Measurements from ENCODE around the gene CATSPERZ. TPM values are rescaled to one million over a fixed set of nuclear protein-coding genes. Genes with fewer than 3 reads are reported as not detected.

The CATSPERZ gene
- total RNA-seq, 1 donor from 2014 or later, result not detected

GRCh38 chr11:64331569-64332371 is 31.6 kb downstream of the CATSPERZ start:
- no peak for DNase-seq (ENCODE audit: low spot score in 2 of 2, unreplicated experiment in 2 of 2)
- H3K36me3 Mint-ChIP-seq, result no peaks in the 10 kb centered on the region
- H3K27ac Mint-ChIP-seq, result no peak overlapping the region
- no peak overlapping the region for H3K4me3 Mint-ChIP-seq
- TF ChIP-seq, protein P1, sequence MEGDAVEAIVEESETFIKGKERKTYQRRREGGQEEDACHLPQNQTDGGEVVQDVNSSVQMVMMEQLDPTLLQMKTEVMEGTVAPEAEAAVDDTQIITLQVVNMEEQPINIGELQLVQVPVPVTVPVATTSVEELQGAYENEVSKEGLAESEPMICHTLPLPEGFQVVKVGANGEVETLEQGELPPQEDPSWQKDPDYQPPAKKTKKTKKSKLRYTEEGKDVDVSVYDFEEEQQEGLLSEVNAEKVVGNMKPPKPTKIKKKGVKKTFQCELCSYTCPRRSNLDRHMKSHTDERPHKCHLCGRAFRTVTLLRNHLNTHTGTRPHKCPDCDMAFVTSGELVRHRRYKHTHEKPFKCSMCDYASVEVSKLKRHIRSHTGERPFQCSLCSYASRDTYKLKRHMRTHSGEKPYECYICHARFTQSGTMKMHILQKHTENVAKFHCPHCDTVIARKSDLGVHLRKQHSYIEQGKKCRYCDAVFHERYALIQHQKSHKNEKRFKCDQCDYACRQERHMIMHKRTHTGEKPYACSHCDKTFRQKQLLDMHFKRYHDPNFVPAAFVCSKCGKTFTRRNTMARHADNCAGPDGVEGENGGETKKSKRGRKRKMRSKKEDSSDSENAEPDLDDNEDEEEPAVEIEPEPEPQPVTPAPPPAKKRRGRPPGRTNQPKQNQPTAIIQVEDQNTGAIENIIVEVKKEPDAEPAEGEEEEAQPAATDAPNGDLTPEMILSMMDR (IDR thresholded peaks at IDR 0.05; ENCODE audit: unreplicated experiment), result no peak
- no peaks in the 10 kb centered on the region for H3K9me3 Mint-ChIP-seq
- peaks cover 7% of the 10 kb centered on the region for H3K4me1 Mint-ChIP-seq
- H3K27me3 Mint-ChIP-seq (ENCODE audit: low read depth), result no peaks in the 10 kb centered on the region

DNA sequence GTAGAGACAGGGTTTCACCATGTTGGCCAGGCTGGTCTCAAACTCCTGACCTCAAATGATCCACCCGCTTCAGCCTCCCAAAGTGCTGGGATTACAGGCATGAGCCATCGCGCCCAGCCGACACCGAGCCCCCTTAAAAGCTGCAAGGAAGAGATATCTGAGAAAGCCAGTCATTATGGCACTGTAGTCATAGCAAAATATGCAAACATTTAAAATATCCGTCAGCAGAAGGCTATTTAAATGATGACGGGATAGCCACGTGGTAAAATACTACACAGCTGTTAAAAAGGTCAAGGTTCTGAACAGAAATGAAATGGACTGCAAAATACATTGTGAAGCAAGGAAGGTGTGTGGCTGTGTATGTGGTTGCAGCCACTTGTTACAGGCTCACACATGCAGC is 33.4 kb downstream of the CATSPERZ start:
- Mint-ChIP-seq H3K4me3 (no peak overlapping the region), H3K4me1 (peaks cover 11% of the 10 kb centered on the region), H3K9me3 (no peaks in the 10 kb centered on the region), H3K27me3 (ENCODE audit: low read depth) (no peaks in the 10 kb centered on the region), H3K27ac (no peak overlapping the region), H3K36me3 (no peaks in the 10 kb centered on the region)
- TF ChIP-seq, protein P1 (IDR thresholded peaks at IDR 0.05; ENCODE audit: unreplicated experiment), result no peak
- no peak for DNase-seq (ENCODE audit: low spot score in 2 of 2, unreplicated experiment in 2 of 2)

DNA sequence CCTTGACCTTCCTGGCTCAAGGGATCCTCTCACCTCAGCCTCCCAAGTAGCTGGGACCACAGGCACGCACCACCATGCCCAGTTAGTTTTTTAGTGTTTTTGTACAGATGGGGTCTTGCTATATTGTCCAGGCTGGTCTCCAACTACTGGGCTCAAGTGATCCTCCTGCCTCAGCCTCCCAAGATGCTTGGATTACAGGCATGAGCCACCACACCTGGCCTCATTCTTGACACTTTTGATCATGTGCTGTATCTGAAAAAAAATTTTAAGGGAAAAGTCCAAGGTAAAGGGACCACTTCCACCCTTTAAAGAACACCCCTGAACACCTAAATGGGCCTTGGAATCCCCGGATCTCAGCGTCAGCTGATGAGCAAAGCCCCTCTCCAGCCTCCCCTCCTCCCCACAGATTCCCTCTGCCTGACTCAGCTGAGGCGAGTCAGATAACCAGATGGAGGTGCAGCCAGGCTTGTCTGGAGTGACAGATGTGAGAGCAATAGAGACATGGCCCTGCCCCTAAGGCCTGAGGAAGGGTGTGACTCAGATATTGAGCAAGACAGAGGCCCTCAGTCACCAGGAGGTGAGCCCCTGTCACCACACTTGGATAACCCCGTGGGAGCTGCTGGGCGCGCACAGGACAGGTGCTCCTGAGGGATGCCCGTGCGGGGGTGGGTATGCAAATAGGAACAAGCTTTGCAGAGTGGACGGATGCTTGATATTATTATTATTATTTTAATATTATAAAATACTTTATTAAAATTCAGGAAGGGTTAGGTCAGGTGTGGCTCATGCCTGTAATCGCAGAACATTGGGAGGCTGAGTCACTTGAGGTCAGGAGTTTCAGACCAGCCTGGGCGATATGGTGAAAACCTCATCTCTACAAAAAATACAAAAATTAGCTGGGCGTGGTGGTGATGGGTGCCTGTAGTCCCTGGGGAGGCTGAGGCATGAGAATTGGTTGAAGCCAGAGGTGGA is 34.9 kb downstream of the CATSPERZ start:
- Mint-ChIP-seq H3K27me3 (ENCODE audit: low read depth) (no peaks in the 10 kb centered on the region), H3K27ac (peak overlapping the region; percentile 87), H3K4me3 (no peak overlapping the region), H3K4me1 (peaks cover 11% of the 10 kb centered on the region), H3K9me3 (no peaks in the 10 kb centered on the region), H3K36me3 (no peaks in the 10 kb centered on the region)
- TF ChIP-seq, protein P1 (IDR thresholded peaks at IDR 0.05; ENCODE audit: unreplicated experiment), result no peak
- no peak for DNase-seq (ENCODE audit: low spot score in 2 of 2, unreplicated experiment in 2 of 2)

- Mint-ChIP-seq H3K4me3 (no peak overlapping the region), H3K9me3 (no peaks in the 10 kb centered on the region), H3K36me3 (no peaks in the 10 kb centered on the region), H3K27me3 (ENCODE audit: low read depth) (peaks cover 3% of the 10 kb centered on the region), H3K4me1 (peaks cover 18% of the 10 kb centered on the region), H3K27ac (peak overlapping the region; percentile 68)
- TF ChIP-seq, protein P1 (IDR thresholded peaks at IDR 0.05; ENCODE audit: unreplicated experiment), result no peak
- DNase-seq (ENCODE audit: low spot score in 2 of 2, unreplicated experiment in 2 of 2), result no peak
Observed at GRCh38 chr11:64337538-64338249, 37.5 kb downstream of the CATSPERZ start.

DNA sequence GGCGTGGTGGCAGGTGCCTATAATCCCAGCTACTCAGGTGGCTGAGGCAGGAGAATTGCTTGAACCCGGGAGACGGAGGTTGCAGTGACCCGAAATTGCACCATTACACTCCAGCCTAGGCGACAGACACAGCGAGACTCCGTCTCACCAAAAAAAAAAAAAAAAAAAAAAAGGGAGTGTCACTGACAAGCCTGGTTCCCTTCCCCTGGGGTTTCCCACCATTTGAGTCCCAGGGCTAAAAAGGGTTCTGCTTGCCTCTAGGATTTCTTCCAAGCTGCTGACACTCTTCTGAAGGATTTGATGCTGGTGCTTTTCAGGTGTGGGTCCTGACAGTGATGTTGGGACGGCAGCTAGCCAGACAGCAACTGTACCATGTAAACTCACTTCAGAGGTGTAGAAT is 38.6 kb downstream of the CATSPERZ start:
- Mint-ChIP-seq H3K4me3 (no peak overlapping the region), H3K4me1 (peaks cover 18% of the 10 kb centered on the region), H3K27me3 (ENCODE audit: low read depth) (peaks cover 3% of the 10 kb centered on the region), H3K36me3 (no peaks in the 10 kb centered on the region), H3K27ac (no peak overlapping the region), H3K9me3 (no peaks in the 10 kb centered on the region)
- TF ChIP-seq, protein P1 (IDR thresholded peaks at IDR 0.05; ENCODE audit: unreplicated experiment), result no peak
- no peak for DNase-seq (ENCODE audit: low spot score in 2 of 2, unreplicated experiment in 2 of 2)
